ENCODE data around the gene TMEM125. TPM values are rescaled to one million over a fixed set of nuclear protein-coding genes. Genes with fewer than 3 reads are reported as not detected.

The TMEM125 gene
- total RNA-seq, 4 donors from 2014 or later, result 0.24 to 1.0 TPM; not detected in 2

DNA sequence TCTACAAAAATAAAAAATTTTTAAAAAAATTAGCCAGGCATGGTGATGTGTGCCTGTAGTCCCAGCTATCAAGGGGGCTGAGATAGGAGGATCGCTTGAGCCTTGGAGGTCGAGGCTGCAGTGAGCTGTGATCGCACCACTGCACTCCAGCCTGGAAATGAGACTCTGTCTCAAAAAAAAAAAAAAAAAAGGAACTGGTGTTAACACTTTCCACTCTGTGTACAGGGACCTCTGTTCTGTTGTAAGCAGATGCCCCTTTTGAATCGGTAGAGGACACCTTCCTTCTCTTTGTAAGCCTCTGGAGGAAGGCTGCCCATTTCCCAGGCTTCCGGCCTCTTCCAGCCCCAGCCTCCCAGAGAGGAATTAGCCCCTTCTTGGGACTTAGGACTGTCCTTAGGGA is 22.9 kb downstream of the TMEM125 start:
- DNase-seq (ENCODE audit: low spot score) (no peak), ATAC-seq (ENCODE audit: low FRiP score) (no peak)
- TF ChIP-seq, protein P1, sequence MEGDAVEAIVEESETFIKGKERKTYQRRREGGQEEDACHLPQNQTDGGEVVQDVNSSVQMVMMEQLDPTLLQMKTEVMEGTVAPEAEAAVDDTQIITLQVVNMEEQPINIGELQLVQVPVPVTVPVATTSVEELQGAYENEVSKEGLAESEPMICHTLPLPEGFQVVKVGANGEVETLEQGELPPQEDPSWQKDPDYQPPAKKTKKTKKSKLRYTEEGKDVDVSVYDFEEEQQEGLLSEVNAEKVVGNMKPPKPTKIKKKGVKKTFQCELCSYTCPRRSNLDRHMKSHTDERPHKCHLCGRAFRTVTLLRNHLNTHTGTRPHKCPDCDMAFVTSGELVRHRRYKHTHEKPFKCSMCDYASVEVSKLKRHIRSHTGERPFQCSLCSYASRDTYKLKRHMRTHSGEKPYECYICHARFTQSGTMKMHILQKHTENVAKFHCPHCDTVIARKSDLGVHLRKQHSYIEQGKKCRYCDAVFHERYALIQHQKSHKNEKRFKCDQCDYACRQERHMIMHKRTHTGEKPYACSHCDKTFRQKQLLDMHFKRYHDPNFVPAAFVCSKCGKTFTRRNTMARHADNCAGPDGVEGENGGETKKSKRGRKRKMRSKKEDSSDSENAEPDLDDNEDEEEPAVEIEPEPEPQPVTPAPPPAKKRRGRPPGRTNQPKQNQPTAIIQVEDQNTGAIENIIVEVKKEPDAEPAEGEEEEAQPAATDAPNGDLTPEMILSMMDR (IDR thresholded peaks at IDR 0.05), result no peak

- TF ChIP-seq, protein P1 (IDR thresholded peaks at IDR 0.05), result no peak
- no peak for ATAC-seq (ENCODE audit: low FRiP score)
- no peak for DNase-seq (ENCODE audit: low spot score)
Observed at GRCh38 chr1:43293176-43293575, 23.4 kb downstream of the TMEM125 start.

DNA sequence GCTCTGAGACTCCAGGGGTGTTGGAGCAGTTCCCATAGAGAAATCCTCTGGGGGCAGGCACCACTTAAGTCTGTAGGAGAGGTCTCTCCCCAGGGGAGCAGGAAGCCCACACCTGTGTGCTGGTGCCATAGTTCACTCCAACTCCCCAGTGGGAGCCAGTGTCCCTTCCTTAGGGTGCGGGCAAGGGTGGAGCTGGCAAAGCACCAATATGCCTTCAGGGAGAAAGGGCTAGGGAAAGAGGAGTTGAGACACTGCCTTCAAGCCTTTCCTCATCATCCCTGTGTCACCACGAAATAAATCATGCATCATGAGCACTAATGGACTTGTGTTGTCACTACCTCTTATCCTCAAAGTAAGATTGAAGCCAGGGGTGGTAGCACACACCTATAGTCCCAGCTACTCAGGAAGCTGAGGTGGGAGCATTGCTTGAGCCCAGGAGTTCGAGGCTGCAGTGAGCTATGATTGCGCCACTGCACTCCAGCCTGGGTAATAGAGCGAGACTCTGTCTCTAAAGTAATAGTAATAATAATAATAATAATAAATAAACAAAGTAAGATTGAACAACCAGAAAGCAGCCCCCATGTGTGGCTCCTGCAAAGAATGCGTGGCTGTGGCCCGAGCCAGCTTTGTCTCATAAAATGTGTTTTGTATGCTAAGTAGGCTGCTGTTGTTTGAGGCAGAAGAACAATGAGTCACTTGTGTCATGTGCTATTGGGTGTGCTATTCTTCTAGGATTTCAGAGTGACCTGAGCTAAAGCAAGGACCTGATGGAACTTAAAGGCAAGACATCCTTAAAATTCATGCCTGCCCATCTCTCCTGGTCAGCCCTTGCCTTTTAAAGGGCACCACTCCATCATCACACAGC is 24.3 kb downstream of the TMEM125 start:
- DNase-seq (ENCODE audit: low spot score) (no peak), ATAC-seq (ENCODE audit: low FRiP score) (no peak)
- TF ChIP-seq, protein P1 (IDR thresholded peaks at IDR 0.05), result no peak

- ATAC-seq (ENCODE audit: low FRiP score), result no peak
- TF ChIP-seq, protein P1 (IDR thresholded peaks at IDR 0.05), result no peak
- DNase-seq (ENCODE audit: low spot score), result no peak
Observed at GRCh38 chr1:43294761-43295160, 25.0 kb downstream of the TMEM125 start.

GRCh38 chr1:43296207-43296606 is 26.4 kb downstream of the TMEM125 start:
- ATAC-seq (ENCODE audit: low FRiP score) (no peak), DNase-seq (ENCODE audit: low spot score) (no peak)
- TF ChIP-seq, protein P1 (IDR thresholded peaks at IDR 0.05), result no peak

DNA sequence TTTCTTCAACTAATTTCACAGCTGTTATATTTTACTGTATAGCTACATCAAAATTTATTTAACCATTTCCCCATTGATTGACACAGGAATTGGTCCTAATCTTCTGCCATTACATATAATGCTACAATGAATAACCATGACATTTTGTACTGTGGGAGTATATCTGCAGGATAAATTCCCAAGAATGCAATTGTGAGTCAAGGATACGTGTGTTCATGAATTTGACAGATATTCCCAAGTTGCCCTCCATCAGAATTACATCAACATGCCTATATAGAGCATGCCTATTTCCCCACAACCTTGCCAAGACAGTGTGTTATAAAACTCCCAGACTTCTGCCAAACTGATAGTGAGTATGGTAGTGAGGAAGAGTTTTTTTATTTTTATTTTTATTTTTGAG is 28.3 kb downstream of the TMEM125 start:
- no peak for ATAC-seq (ENCODE audit: low FRiP score)
- TF ChIP-seq, protein P1 (IDR thresholded peaks at IDR 0.05), result no peak

GRCh38 chr1:43299101-43299500 is 29.3 kb downstream of the TMEM125 start:
- TF ChIP-seq, protein P1 (IDR thresholded peaks at IDR 0.05), result no peak
- DNase-seq (ENCODE audit: low spot score) (no peak), ATAC-seq (ENCODE audit: low FRiP score) (no peak)

More for the DNA sequence above, 28.3 kb downstream of the TMEM125 start:
- DNase-seq (ENCODE audit: low spot score), result no peak

Measured in omental fat pad (tissue), 4 donors.